Astrocyte of the spinal cord (primary cell): Measurements from ENCODE around the gene C22orf31.

Experiments used
- DNase-seq: peaks from one replicate; pipeline ENCODE4 v3.0.0; 2011; ENCODE audit warnings: low read depth, low spot score
- H3K4me3 ChIP-seq: 2 replicates; pipeline ENCODE4 v1.5.1; 2011; ENCODE audit warnings: low read depth, mild to moderate bottlenecking, low read length, moderate library complexity
- CTCF ChIP-seq: IDR thresholded peaks from 2 replicates; pipeline ENCODE4 v1.5.1; 2012; ENCODE audit warnings: low read depth, mild to moderate bottlenecking, low read length, inconsistent platforms
- in situ Hi-C: cut with HindIII; loops from 2 replicates; pipeline ENCODE4 v1.10.0; 2017; ENCODE audit warnings: low sequenced_read_pairs

C22orf31 gene

GRCh38 chr22:29031227-29032011, 30.2 kb downstream of the C22orf31 start:
- in situ Hi-C loops, result no loop called here
- peak overlapping the region; percentile 39 for H3K4me3 ChIP-seq
- DNase-seq, result peak; percentile 99
- peak; percentile 9 for TF ChIP-seq CTCF

GRCh38 chr22:29030618-29031226, 30.9 kb downstream of the C22orf31 start:
- DNase-seq, result peak; percentile 96

GRCh38 chr22:29030016-29030617, 31.5 kb downstream of the C22orf31 start:
- peak overlapping the region; percentile 39 for H3K4me3 ChIP-seq
- DNase-seq, result peak; percentile 76
- no peak for TF ChIP-seq CTCF
- in situ Hi-C loops, result no loop called here

More at GRCh38 chr22:29030618-29031226, 30.9 kb downstream of the C22orf31 start:
- H3K4me3 ChIP-seq, result peak overlapping the region; percentile 39
- no peak for TF ChIP-seq CTCF
- in situ Hi-C loops, result no loop called here

- DNase-seq, result no peak
- in situ Hi-C loops, result no loop called here
- H3K4me3 ChIP-seq, result no peak overlapping the region
- no peak for TF ChIP-seq CTCF
These were observed 32.2 kb downstream of the C22orf31 start for GRCh38 chr22:29029202-29030000.

GRCh38 chr22:29028468-29028867, 33.2 kb downstream of the C22orf31 start:
- H3K4me3 ChIP-seq, result no peak overlapping the region
- in situ Hi-C loops, result no loop called here
- no peak for TF ChIP-seq CTCF
- no peak for DNase-seq

GRCh38 chr22:29026579-29026978, 35.1 kb downstream of the C22orf31 start:
- H3K4me3 ChIP-seq, result no peak overlapping the region
- no peak for TF ChIP-seq CTCF
- no peak for DNase-seq
- in situ Hi-C loops, result no loop called here
